Nephron progenitor cell (in vitro differentiated cells): ENCODE data around the gene ABCC9.
A peak's percentile ranks its signal among the peaks of the same experiment; 100 is the strongest.

Experiments used
- DNase-seq: peaks from one replicate; pipeline ENCODE4 v3.0.0; 2021
- H3K27ac Mint-ChIP-seq: 2 replicates; pipeline ENCODE4 v1.8.0; 2021; ENCODE audit warnings: mild to moderate bottlenecking, moderate library complexity, mixed read lengths
- H3K27me3 Mint-ChIP-seq: 2 replicates; pipeline ENCODE4 v1.8.0; 2021; ENCODE audit warnings: mild to moderate bottlenecking, low read depth, mixed read lengths; ENCODE audit not compliant: poor library complexity
- H3K36me3 Mint-ChIP-seq: 2 replicates; pipeline ENCODE4 v1.8.0; 2021; ENCODE audit warnings: low read depth, mixed read lengths
- H3K4me1 Mint-ChIP-seq: 2 replicates; pipeline ENCODE4 v1.8.0; 2021; ENCODE audit warnings: mixed read lengths
- H3K4me3 Mint-ChIP-seq: 2 replicates; pipeline ENCODE4 v1.8.0; 2021; ENCODE audit warnings: mild to moderate bottlenecking, moderate library complexity, mixed read lengths
- H3K9me3 Mint-ChIP-seq: 2 replicates; pipeline ENCODE4 v1.8.0; 2021; ENCODE audit warnings: mild to moderate bottlenecking, moderate library complexity, mixed read lengths
- TF ChIP-seq, protein P1 (sequence below): fragments of 200-600 bp; sonication (generic); IDR thresholded peaks from 2 replicates; pipeline ENCODE4 v1.5.0; 2021; ENCODE audit warnings: antibody characterized with exemption

ABCC9 gene

DNA sequence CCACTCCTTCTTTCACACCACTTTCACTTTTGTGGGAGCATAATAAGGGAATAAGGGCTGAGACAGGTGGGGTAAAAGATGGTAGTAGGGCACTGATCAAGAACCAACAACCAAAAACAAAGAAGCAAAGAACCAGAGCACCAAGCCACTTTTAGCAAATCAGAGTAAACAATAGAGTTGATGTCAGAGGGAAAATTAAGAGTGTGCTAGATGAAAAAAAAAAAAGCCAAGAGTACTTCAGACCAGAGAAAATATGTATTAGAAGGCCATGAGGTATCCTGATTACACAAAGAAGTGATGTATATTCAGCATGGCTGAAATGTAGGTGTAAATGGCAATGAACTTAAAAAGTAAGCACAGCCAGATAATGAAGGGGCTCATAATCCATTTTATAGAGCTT lies 75.4 kb downstream of the ABCC9 start:
- Mint-ChIP-seq H3K27me3 (peaks cover 2% of the 10 kb centered on the region), H3K9me3 (peaks cover 10% of the 10 kb centered on the region), H3K27ac (peak overlapping the region; percentile 24), H3K4me3 (no peak overlapping the region), H3K4me1 (peaks cover 26% of the 10 kb centered on the region), H3K36me3 (peaks cover 11% of the 10 kb centered on the region)
- DNase-seq, result no peak
- TF ChIP-seq, protein P1, sequence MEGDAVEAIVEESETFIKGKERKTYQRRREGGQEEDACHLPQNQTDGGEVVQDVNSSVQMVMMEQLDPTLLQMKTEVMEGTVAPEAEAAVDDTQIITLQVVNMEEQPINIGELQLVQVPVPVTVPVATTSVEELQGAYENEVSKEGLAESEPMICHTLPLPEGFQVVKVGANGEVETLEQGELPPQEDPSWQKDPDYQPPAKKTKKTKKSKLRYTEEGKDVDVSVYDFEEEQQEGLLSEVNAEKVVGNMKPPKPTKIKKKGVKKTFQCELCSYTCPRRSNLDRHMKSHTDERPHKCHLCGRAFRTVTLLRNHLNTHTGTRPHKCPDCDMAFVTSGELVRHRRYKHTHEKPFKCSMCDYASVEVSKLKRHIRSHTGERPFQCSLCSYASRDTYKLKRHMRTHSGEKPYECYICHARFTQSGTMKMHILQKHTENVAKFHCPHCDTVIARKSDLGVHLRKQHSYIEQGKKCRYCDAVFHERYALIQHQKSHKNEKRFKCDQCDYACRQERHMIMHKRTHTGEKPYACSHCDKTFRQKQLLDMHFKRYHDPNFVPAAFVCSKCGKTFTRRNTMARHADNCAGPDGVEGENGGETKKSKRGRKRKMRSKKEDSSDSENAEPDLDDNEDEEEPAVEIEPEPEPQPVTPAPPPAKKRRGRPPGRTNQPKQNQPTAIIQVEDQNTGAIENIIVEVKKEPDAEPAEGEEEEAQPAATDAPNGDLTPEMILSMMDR, result no peak

DNA sequence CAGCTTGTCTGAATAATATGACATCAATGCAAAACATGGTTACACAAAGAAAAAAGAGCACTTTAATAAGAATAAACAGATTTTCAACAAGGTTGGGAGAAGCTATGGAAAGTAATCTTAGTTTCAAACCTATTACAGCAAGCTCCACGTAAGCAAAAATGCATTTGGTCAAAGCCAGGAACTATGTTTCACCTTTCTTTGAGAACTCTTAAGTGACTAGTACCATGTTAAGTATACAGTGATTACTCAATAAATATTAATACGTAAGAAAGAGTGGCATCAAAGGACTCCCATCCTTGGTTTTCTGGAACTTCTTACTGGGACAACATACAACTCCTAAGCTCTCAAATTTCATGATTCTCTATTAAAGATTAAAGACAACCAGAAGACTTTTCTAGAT lies 80.7 kb downstream of the ABCC9 start:
- H3K4me3 Mint-ChIP-seq, result no peak overlapping the region
- DNase-seq, result no peak
- TF ChIP-seq, protein P1, result no peak
- no peaks in the 10 kb centered on the region for H3K27me3 Mint-ChIP-seq
- H3K36me3 Mint-ChIP-seq, result no peaks in the 10 kb centered on the region
- H3K27ac Mint-ChIP-seq, result no peak overlapping the region
- peaks cover 4% of the 10 kb centered on the region for H3K4me1 Mint-ChIP-seq
- no peaks in the 10 kb centered on the region for H3K9me3 Mint-ChIP-seq

DNA sequence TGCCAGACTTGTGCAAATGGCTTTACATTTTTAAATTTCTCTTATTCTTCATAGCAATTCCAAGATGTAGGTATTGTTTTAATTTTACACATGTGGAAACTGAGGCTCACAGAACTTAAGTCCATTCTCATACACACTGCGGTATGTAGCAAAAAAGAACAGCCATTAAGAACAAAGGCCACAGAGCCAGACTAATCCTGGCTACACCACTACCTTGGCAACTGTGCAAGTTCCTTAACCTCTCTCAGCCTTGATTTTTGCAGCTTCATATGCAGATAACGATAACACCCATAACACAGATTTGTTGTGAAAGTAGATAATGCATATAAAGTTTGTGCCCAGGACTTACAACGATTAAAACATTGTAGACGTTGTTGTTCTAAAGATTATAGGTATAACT lies 81.1 kb downstream of the ABCC9 start:
- no peaks in the 10 kb centered on the region for H3K36me3 Mint-ChIP-seq
- H3K4me3 Mint-ChIP-seq, result no peak overlapping the region
- H3K27me3 Mint-ChIP-seq, result no peaks in the 10 kb centered on the region
- TF ChIP-seq, protein P1, result no peak
- H3K9me3 Mint-ChIP-seq, result no peaks in the 10 kb centered on the region
- no peaks in the 10 kb centered on the region for H3K4me1 Mint-ChIP-seq
- H3K27ac Mint-ChIP-seq, result no peak overlapping the region
- DNase-seq, result no peak

DNA sequence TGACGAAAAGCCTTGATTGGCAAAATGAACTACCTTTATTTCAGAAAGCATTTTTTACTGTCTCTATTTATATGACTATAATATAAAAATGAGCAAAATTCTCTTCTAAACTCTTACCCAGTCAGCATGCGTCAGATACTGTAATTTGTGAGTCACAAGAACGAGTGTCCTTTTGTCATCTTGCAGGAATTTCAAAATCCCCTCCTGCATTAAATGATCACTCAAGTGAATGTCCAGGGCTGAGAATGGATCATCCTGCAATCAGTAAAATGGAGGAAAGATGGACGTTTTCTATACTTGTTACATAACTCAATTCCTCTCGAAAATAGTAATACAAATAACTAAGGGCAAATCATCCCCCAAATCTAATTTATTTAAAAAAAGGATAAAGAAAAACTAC lies 89.0 kb downstream of the ABCC9 start:
- Mint-ChIP-seq H3K4me1 (peaks cover 12% of the 10 kb centered on the region), H3K27ac (no peak overlapping the region), H3K36me3 (peaks cover 6% of the 10 kb centered on the region), H3K9me3 (no peaks in the 10 kb centered on the region), H3K27me3 (peaks cover 3% of the 10 kb centered on the region), H3K4me3 (no peak overlapping the region)
- DNase-seq, result no peak
- TF ChIP-seq, protein P1, result no peak

DNA sequence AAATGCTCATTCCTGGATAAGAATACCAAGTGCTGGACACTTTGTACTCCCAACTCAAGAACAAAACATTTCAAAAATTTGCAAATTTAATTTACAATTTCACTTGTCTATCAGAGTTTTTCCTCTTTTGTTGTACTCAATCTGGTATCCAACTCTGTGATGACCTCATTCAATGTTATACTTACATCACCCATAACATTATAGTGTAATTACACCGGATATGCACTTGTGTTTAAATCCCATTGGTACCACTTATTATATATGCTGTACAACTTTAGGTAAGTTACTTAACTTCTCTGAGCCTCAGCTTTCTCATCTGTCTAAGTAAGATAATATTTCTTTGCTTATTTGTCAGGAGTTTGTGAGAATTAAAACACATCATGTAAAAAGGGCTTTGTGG lies 90.1 kb downstream of the ABCC9 start:
- Mint-ChIP-seq H3K4me3 (no peak overlapping the region), H3K4me1 (peaks cover 12% of the 10 kb centered on the region), H3K27ac (no peak overlapping the region), H3K36me3 (peaks cover 6% of the 10 kb centered on the region), H3K9me3 (no peaks in the 10 kb centered on the region), H3K27me3 (peaks cover 3% of the 10 kb centered on the region)
- no peak for DNase-seq
- TF ChIP-seq, protein P1, result no peak

DNA sequence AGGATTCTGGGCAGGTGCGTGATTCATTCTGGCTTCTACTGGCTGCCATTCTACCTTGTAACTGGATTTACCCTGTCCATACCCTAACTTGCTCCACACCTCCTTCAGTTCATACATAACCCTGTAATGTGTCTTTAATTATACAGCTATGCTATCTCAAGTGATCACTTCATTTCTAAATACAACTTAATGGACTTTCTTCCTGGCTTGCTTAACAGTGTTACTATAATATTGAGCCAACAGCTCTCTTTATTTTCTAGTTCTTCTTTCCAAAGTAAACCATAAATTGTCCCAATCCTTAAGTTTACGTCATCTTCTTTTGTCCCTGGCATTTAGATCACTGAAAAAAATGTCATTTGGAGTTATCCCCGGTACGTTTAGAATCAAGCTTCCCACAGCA lies 90.8 kb downstream of the ABCC9 start:
- Mint-ChIP-seq H3K27ac (peak overlapping the region; percentile 7), H3K27me3 (peaks cover 3% of the 10 kb centered on the region), H3K36me3 (peaks cover 6% of the 10 kb centered on the region), H3K4me3 (no peak overlapping the region), H3K9me3 (no peaks in the 10 kb centered on the region), H3K4me1 (peaks cover 12% of the 10 kb centered on the region)
- no peak for DNase-seq
- TF ChIP-seq, protein P1, result no peak
